HCT116 (cell line): ENCODE data around the gene PIGC.

Experiments
- ATF3 ChIP-seq: IDR thresholded peaks from 2 replicates; pipeline ENCODE4 v1.6.1; 2012
- CTCF ChIP-seq, 3 experiments: fragments of 200-600 bp in 1 of 3; sonication (generic) in 1 of 3; IDR thresholded peaks in 2 of 3; conservative IDR thresholded peaks in 1 of 3; 2 replicates each; pipeline ENCODE4 v1.5.1; 2012 to 2017; ENCODE audit warnings: low read depth in 2 of 3, low read length in 2 of 3, antibody characterized with exemption in 1 of 3, borderline replicate concordance in 1 of 3, control low read depth in 1 of 3, mild to moderate bottlenecking in 1 of 3, mixed read lengths in 1 of 3, mixed run types in 1 of 3, moderate library complexity in 1 of 3; ENCODE audit not compliant: insufficient read depth in 1 of 3
- EGR1 ChIP-seq: IDR thresholded peaks from 2 replicates; pipeline ENCODE4 v1.6.1; 2012; ENCODE audit warnings: low read depth
- ELF1 ChIP-seq: IDR thresholded peaks from 2 replicates; pipeline ENCODE4 v1.6.1; 2012; ENCODE audit warnings: low read depth, borderline replicate concordance
- EZH2 ChIP-seq: fragments of 200-600 bp; sonication (generic); IDR thresholded peaks from 2 replicates; pipeline ENCODE4 v1.6.1; 2017; ENCODE audit warnings: antibody characterized with exemption, mixed run types
- MAX ChIP-seq: IDR thresholded peaks from 2 replicates; pipeline ENCODE4 v1.6.1; 2012
- POLR2A ChIP-seq: IDR thresholded peaks from 2 replicates; pipeline ENCODE4 v1.7.0; 2011; ENCODE audit warnings: borderline replicate concordance; ENCODE audit not compliant: insufficient read depth, insufficient read length; ENCODE audit errors: extremely low read depth
- POLR2AphosphoS5 ChIP-seq: IDR thresholded peaks from 2 replicates; pipeline ENCODE4 v1.6.1; 2011; ENCODE audit warnings: mild to moderate bottlenecking, low read depth, low read length, moderate library complexity
- SIN3A ChIP-seq: IDR thresholded peaks from 2 replicates; pipeline ENCODE4 v1.6.1; 2012; ENCODE audit warnings: low read depth
- SP1 ChIP-seq: IDR thresholded peaks from 2 replicates; pipeline ENCODE4 v1.6.1; 2012; ENCODE audit warnings: low read depth
- SRF ChIP-seq: IDR thresholded peaks from 2 replicates; pipeline ENCODE4 v1.6.1; 2012; ENCODE audit warnings: low read depth

GRCh38 chr1:172404121-172404520, 39.7 kb downstream of the PIGC start:
- TF ChIP-seq ATF3 (no peak), CTCF (IDR thresholded peaks at IDR 0.05 in 2 of 3, conservative IDR thresholded peaks at IDR 0.05 in 1 of 3; ENCODE audit: borderline replicate concordance in 1 of 3, insufficient read depth in 1 of 3, low read depth in 2 of 3, low read length in 2 of 3) (no peak), ELF1 (no peak), SIN3A (no peak), POLR2AphosphoS5 (no peak), EGR1 (no peak), SP1 (no peak), SRF (no peak), POLR2A (no peak), EZH2 (no peak), MAX (no peak)
